Left ventricle myocardium inferior (tissue), 1 donor: ENCODE measurements around the gene RUBCN. TPM values are rescaled to one million over a fixed set of nuclear protein-coding genes. Genes with fewer than 3 reads are reported as not detected.

Experiments
- DNase-seq: peaks from one replicate; pipeline ENCODE4 v3.0.0-alpha.2; 2020
- H3K27ac ChIP-seq: fragments of 200-600 bp; replicated peaks from 2 replicates; pipeline ENCODE4 v1.8.0; 2021
- H3K27me3 ChIP-seq: fragments of 200-600 bp; 2 replicates; pipeline ENCODE4 v1.8.0; 2021; ENCODE audit warnings: low read depth
- H3K36me3 ChIP-seq: fragments of 200-600 bp; 2 replicates; pipeline ENCODE4 v1.8.0; 2021
- H3K4me1 ChIP-seq: fragments of 200-600 bp; 2 replicates; pipeline ENCODE4 v1.8.0; 2021
- H3K4me3 ChIP-seq: fragments of 200-600 bp; 2 replicates; pipeline ENCODE4 v1.8.0; 2021; ENCODE audit warnings: mild to moderate bottlenecking, moderate library complexity
- H3K9me3 ChIP-seq: fragments of 200-600 bp; replicated peaks from 2 replicates; pipeline ENCODE4 v1.8.0; 2021
- CTCF ChIP-seq: fragments of 200-600 bp; IDR thresholded peaks from 2 replicates; pipeline ENCODE4 v1.8.0; 2021; ENCODE audit warnings: antibody characterized with exemption, mild to moderate bottlenecking, borderline replicate concordance
- intact Hi-C: fragments of 100-400 bp; cut with micrococcal nuclease; formaldehyde crosslinking; loops from one replicate; pipeline ENCODE4 v1.11.0; 2022
- total RNA-seq: library from RNA; stranded (reverse); fragmentation: NEBNext Ultra II Directional; extraction: Animal tissue kit (Norgen Biotek cat#: 25700); gene quantifications from one replicate; pipeline ENCODE4 v1.2.1, GENCODE V29; 2021
- donor health status: DM: no; HTN: yes; CAD: no; lungs with severe emphysema.

The RUBCN gene
- total RNA-seq, 1 donor from 2014 or later: 23.3 TPM

GRCh38 chr3:197750396-197750831 is 13.7 kb upstream of the RUBCN start:
- H3K4me1 ChIP-seq: peaks cover 88% of the 10 kb centered on the region
- H3K36me3 ChIP-seq: no peaks in the 10 kb centered on the region
- no peaks in the 10 kb centered on the region for H3K9me3 ChIP-seq
- H3K27me3 ChIP-seq: no peaks in the 10 kb centered on the region
- peak; percentile 37 for TF ChIP-seq CTCF
- intact Hi-C loops: no loop called here
- H3K27ac ChIP-seq: peak overlapping the region; percentile 98
- H3K4me3 ChIP-seq: peak overlapping the region; percentile 95
- DNase-seq: peak; percentile 70

- Histone ChIP-seq H3K4me3 (peak within 1 kb of the TSS; percentile 95), H3K27ac (peak within 1 kb of the TSS; percentile 98), H3K27me3 (no peaks in the 10 kb centered on the region), H3K4me1 (peaks cover 81% of the 10 kb centered on the region), H3K36me3 (no peaks in the 10 kb centered on the region), H3K9me3 (no peaks in the 10 kb centered on the region)
- peak; percentile 93 for DNase-seq
- intact Hi-C loops: no loop called here
- TF ChIP-seq CTCF: peak; percentile 70
Measured at GRCh38 chr3:197749601-197750395, 13.1 kb upstream of the RUBCN start, which contains the start of gene FYTTD1. Gene FYTTD1, plus strand, starts transcription at chr3:197749883. Its CDS starts 89 bp downstream, at chr3:197749972.

- H3K27me3 ChIP-seq: no peaks in the 10 kb centered on the region
- H3K27ac ChIP-seq: peak overlapping the region; percentile 98
- DNase-seq: no peak
- H3K9me3 ChIP-seq: peaks cover 4% of the 10 kb centered on the region
- peak overlapping the region; percentile 95 for H3K4me3 ChIP-seq
- intact Hi-C loops: no loop called here
- TF ChIP-seq CTCF: no peak
- no peaks in the 10 kb centered on the region for H3K36me3 ChIP-seq
- peaks cover 76% of the 10 kb centered on the region for H3K4me1 ChIP-seq
Measured at GRCh38 chr3:197749315-197749600, 12.6 kb upstream of the RUBCN start.

- Histone ChIP-seq H3K4me1 (peaks cover 71% of the 10 kb centered on the region), H3K27me3 (no peaks in the 10 kb centered on the region), H3K36me3 (no peaks in the 10 kb centered on the region), H3K27ac (peak overlapping the region; percentile 98), H3K4me3 (peak overlapping the region; percentile 95), H3K9me3 (peaks cover 4% of the 10 kb centered on the region)
- no peak for TF ChIP-seq CTCF
- DNase-seq: no peak
- intact Hi-C loops: no loop called here
Measured at GRCh38 chr3:197748597-197749314, 12.1 kb upstream of the RUBCN start.

- no peak for DNase-seq
- peaks cover 52% of the 10 kb centered on the region for H3K4me1 ChIP-seq
- no peaks in the 10 kb centered on the region for H3K27me3 ChIP-seq
- TF ChIP-seq CTCF: no peak
- H3K27ac ChIP-seq: peak overlapping the region; percentile 98
- H3K9me3 ChIP-seq: peaks cover 4% of the 10 kb centered on the region
- H3K36me3 ChIP-seq: no peaks in the 10 kb centered on the region
- H3K4me3 ChIP-seq: peak overlapping the region; percentile 95
- intact Hi-C loops: no loop called here
Measured at GRCh38 chr3:197746801-197747237, 10.1 kb upstream of the RUBCN start.
